ENCODE data around the gene MVB12B. TPM values are rescaled to one million over a fixed set of nuclear protein-coding genes. Genes with fewer than 3 reads are reported as not detected.

MVB12B gene
- total RNA-seq, 1 experiment from 2014 or later: 5.7 TPM

GRCh38 chr9:126343271-126343700 is 16.7 kb downstream of the MVB12B start:
- Mint-ChIP-seq H3K27me3 (ENCODE audit: low read depth) (no peaks in the 10 kb centered on the region), H3K36me3 (0 out of 2 replicates have a peak, but pooled peaks cover 2% of the 10 kb centered on the region), H3K4me3 (no peak overlapping the region), H3K9me3 (no peaks in the 10 kb centered on the region), H3K4me1 (peaks cover 46% of the 10 kb centered on the region), H3K27ac (no peak overlapping the region)
- CTCF ChIA-PET: no interaction called here
- TF ChIP-seq IRF1 (CRISPR knock-in tag; IDR thresholded peaks at IDR 0.05): no peak
- TF ChIP-seq ZNF396 (CRISPR knock-in tag; IDR thresholded peaks at IDR 0.05; ENCODE audit: borderline replicate concordance): no peak
- TF ChIP-seq CDX4 (CRISPR knock-in tag; IDR thresholded peaks at IDR 0.05; ENCODE audit: borderline replicate concordance): no peak
- no peak for TF ChIP-seq RELA (CRISPR knock-in tag; IDR thresholded peaks at IDR 0.05; ENCODE audit: borderline replicate concordance)
- TF ChIP-seq CREB1 (CRISPR knock-in tag; IDR thresholded peaks at IDR 0.05): no peak
- TF ChIP-seq CBFB (CRISPR knock-in tag; IDR thresholded peaks at IDR 0.05; ENCODE audit: low read depth): no peak
- no peak for TF ChIP-seq ZNF423 (CRISPR knock-in tag; IDR thresholded peaks at IDR 0.05)
- no peak for TF ChIP-seq STAT6 (CRISPR knock-in tag; conservative IDR thresholded peaks at IDR 0.05; ENCODE audit: low read depth)
- TF ChIP-seq, protein P1, sequence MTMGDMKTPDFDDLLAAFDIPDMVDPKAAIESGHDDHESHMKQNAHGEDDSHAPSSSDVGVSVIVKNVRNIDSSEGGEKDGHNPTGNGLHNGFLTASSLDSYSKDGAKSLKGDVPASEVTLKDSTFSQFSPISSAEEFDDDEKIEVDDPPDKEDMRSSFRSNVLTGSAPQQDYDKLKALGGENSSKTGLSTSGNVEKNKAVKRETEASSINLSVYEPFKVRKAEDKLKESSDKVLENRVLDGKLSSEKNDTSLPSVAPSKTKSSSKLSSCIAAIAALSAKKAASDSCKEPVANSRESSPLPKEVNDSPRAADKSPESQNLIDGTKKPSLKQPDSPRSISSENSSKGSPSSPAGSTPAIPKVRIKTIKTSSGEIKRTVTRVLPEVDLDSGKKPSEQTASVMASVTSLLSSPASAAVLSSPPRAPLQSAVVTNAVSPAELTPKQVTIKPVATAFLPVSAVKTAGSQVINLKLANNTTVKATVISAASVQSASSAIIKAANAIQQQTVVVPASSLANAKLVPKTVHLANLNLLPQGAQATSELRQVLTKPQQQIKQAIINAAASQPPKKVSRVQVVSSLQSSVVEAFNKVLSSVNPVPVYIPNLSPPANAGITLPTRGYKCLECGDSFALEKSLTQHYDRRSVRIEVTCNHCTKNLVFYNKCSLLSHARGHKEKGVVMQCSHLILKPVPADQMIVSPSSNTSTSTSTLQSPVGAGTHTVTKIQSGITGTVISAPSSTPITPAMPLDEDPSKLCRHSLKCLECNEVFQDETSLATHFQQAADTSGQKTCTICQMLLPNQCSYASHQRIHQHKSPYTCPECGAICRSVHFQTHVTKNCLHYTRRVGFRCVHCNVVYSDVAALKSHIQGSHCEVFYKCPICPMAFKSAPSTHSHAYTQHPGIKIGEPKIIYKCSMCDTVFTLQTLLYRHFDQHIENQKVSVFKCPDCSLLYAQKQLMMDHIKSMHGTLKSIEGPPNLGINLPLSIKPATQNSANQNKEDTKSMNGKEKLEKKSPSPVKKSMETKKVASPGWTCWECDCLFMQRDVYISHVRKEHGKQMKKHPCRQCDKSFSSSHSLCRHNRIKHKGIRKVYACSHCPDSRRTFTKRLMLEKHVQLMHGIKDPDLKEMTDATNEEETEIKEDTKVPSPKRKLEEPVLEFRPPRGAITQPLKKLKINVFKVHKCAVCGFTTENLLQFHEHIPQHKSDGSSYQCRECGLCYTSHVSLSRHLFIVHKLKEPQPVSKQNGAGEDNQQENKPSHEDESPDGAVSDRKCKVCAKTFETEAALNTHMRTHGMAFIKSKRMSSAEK (CRISPR knock-in tag; IDR thresholded peaks at IDR 0.05; ENCODE audit: borderline replicate concordance): no peak
- TF ChIP-seq GTF2I (CRISPR knock-in tag; conservative IDR thresholded peaks at IDR 0.05): no peak
- no peak for TF ChIP-seq SMAD3 (CRISPR knock-in tag; IDR thresholded peaks at IDR 0.05; ENCODE audit: borderline replicate concordance)
- TF ChIP-seq, protein P2, sequence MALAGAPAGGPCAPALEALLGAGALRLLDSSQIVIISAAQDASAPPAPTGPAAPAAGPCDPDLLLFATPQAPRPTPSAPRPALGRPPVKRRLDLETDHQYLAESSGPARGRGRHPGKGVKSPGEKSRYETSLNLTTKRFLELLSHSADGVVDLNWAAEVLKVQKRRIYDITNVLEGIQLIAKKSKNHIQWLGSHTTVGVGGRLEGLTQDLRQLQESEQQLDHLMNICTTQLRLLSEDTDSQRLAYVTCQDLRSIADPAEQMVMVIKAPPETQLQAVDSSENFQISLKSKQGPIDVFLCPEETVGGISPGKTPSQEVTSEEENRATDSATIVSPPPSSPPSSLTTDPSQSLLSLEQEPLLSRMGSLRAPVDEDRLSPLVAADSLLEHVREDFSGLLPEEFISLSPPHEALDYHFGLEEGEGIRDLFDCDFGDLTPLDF (CRISPR knock-in tag; IDR thresholded peaks at IDR 0.05): no peak
- no peak for TF ChIP-seq PREB (CRISPR knock-in tag; IDR thresholded peaks at IDR 0.05; ENCODE audit: borderline replicate concordance)
- TF ChIP-seq USF2 (CRISPR knock-in tag; IDR thresholded peaks at IDR 0.05): no peak
- TF ChIP-seq CREM (CRISPR knock-in tag; IDR thresholded peaks at IDR 0.05): no peak
- TF ChIP-seq NR1H2 (CRISPR knock-in tag; IDR thresholded peaks at IDR 0.05): no peak
- no peak for TF ChIP-seq ZNF317 (CRISPR knock-in tag; IDR thresholded peaks at IDR 0.05; ENCODE audit: borderline replicate concordance, low read depth)
- no peak for TF ChIP-seq E2F4 (CRISPR knock-in tag; IDR thresholded peaks at IDR 0.05; ENCODE audit: borderline replicate concordance, low read depth)
- TF ChIP-seq MLX (CRISPR knock-in tag; IDR thresholded peaks at IDR 0.05): no peak
- no peak for TF ChIP-seq TCF7 (CRISPR knock-in tag; IDR thresholded peaks at IDR 0.05; ENCODE audit: low read depth)
- no peak for ATAC-seq
- DNase-seq (ENCODE audit: low spot score): no peak
- POLR2A ChIA-PET: no interaction called here

All from WTC11 (cell line).